CD14-positive monocyte (primary cell): Measurements from ENCODE around the gene POU2F2. TPM values are rescaled to one million over a fixed set of nuclear protein-coding genes. Genes with fewer than 3 reads are reported as not detected.
A peak's percentile ranks its signal among the peaks of the same experiment; 100 is the strongest.

ENCODE experiments used
- DNase-seq, 3 donors: peaks; one replicate each; pipeline ENCODE4 v3.0.0-alpha.2; 2011 to 2022
- H2AFZ ChIP-seq: 2 replicates; pipeline ENCODE4 v1.6.0; 2012; ENCODE audit warnings: mild to moderate bottlenecking, low read depth, low read length, inconsistent platforms; ENCODE audit not compliant: insufficient read depth, poor library complexity, severe bottlenecking
- H3K27ac ChIP-seq, 2 donors: 1 replicate in 1 of 2; 2 replicates in 1 of 2; pipeline ENCODE4 v1.5.1; 2012 to 2013; ENCODE audit warnings: low read length in 2 of 2, control low read depth in 1 of 2, inconsistent platforms in 1 of 2, low read depth in 1 of 2, mild to moderate bottlenecking in 1 of 2
- H3K27me3 ChIP-seq, 2 donors: one replicate each; pipeline versions ENCODE4 v1.6.0 to v1.6.1; 2011 to 2013; ENCODE audit warnings: low read length in 2 of 2; ENCODE audit not compliant: control insufficient read depth in 2 of 2, insufficient read depth in 2 of 2
- H3K36me3 ChIP-seq, 2 donors: replicated peaks in 1 of 2; 1 replicate in 1 of 2; 2 replicates in 1 of 2; pipeline versions ENCODE4 v1.5.1 to v1.6.1; 2012 to 2013; ENCODE audit warnings: low read length in 2 of 2, control low read depth in 1 of 2, inconsistent platforms in 1 of 2, mild to moderate bottlenecking in 1 of 2; ENCODE audit not compliant: insufficient read depth in 2 of 2, control insufficient read depth in 1 of 2
- H3K4me1 ChIP-seq, 2 donors: 1 replicate in 1 of 2; 2 replicates in 1 of 2; pipeline versions ENCODE4 v1.5.1 to v1.6.1; 2012 to 2013; ENCODE audit warnings: low read length in 2 of 2, control low read depth in 1 of 2, inconsistent platforms in 1 of 2, mild to moderate bottlenecking in 1 of 2, moderate library complexity in 1 of 2; ENCODE audit not compliant: insufficient read depth in 2 of 2, control insufficient read depth in 1 of 2
- H3K4me2 ChIP-seq: replicated peaks from 2 replicates; pipeline ENCODE3; 2012; ENCODE audit warnings: low read length, moderate library complexity, mild to moderate bottlenecking; ENCODE audit not compliant: poor library complexity, severe bottlenecking; ENCODE audit errors: extremely low read depth
- H3K4me3 ChIP-seq, 3 experiments: fragments of 200-600 bp in 1 of 3; sonication (generic) in 1 of 3; replicated peaks in 1 of 3; 1 replicate in 2 of 3; 2 replicates in 1 of 3; pipeline ENCODE4 v1.5.1; 2011 to 2013; ENCODE audit warnings: low read length in 3 of 3, mild to moderate bottlenecking in 3 of 3, control low read depth in 2 of 3, low read depth in 2 of 3, inconsistent platforms in 1 of 3, moderate library complexity in 1 of 3
- H3K79me2 ChIP-seq: 2 replicates; pipeline ENCODE4 v1.6.0; 2012; ENCODE audit warnings: mild to moderate bottlenecking, control low read depth, inconsistent platforms, low read length, moderate library complexity; ENCODE audit not compliant: insufficient read depth
- H3K9ac ChIP-seq: 2 replicates; pipeline ENCODE4 v1.6.0; 2017; ENCODE audit warnings: low read length, mild to moderate bottlenecking; ENCODE audit not compliant: insufficient read depth, poor library complexity, severe bottlenecking
- H3K9me3 ChIP-seq, 2 donors: replicated peaks in 1 of 2; 1 replicate in 1 of 2; 2 replicates in 1 of 2; pipeline versions ENCODE4 v1.5.1 to v1.6.1; 2012 to 2013; ENCODE audit warnings: low read length in 2 of 2, control low read depth in 1 of 2; ENCODE audit not compliant: control insufficient read depth in 1 of 2, insufficient read depth in 1 of 2
- H4K20me1 ChIP-seq: 2 replicates; pipeline ENCODE4 v1.6.0; 2012; ENCODE audit warnings: mild to moderate bottlenecking, low read length, control low read depth, moderate library complexity; ENCODE audit not compliant: insufficient read depth
- H3K27ac Mint-ChIP-seq, 7 donors: one replicate each; pipeline ENCODE4 v1.8.0; 2020; ENCODE audit warnings: mild to moderate bottlenecking in 7 of 7, mixed read lengths in 7 of 7, moderate library complexity in 6 of 7, inconsistent platforms in 2 of 7
- H3K27me3 Mint-ChIP-seq, 3 donors: one replicate each; pipeline ENCODE4 v1.8.0; 2021 to 2022; ENCODE audit warnings: low read depth in 3 of 3, mild to moderate bottlenecking in 3 of 3, mixed read lengths in 3 of 3, moderate library complexity in 3 of 3, inconsistent platforms in 1 of 3
- H3K36me3 Mint-ChIP-seq, 2 donors: one replicate each; pipeline ENCODE4 v1.8.0; 2020; ENCODE audit warnings: mixed read lengths in 2 of 2, inconsistent platforms in 1 of 2, mild to moderate bottlenecking in 1 of 2
- H3K4me1 Mint-ChIP-seq: one replicate; pipeline ENCODE4 v1.8.0; 2020; ENCODE audit warnings: mild to moderate bottlenecking, mixed read lengths
- H3K4me3 Mint-ChIP-seq, 2 donors: one replicate each; pipeline ENCODE4 v1.8.0; 2020; ENCODE audit warnings: mild to moderate bottlenecking in 2 of 2, mixed read lengths in 2 of 2, moderate library complexity in 1 of 2
- H3K9me3 Mint-ChIP-seq, 7 donors: one replicate each; pipeline ENCODE4 v1.8.0; 2020 to 2022; ENCODE audit warnings: mixed read lengths in 7 of 7, mild to moderate bottlenecking in 6 of 7, moderate library complexity in 6 of 7, inconsistent platforms in 2 of 7
- CTCF ChIP-seq: fragments of 200-600 bp; IDR thresholded peaks from one replicate; pipeline ENCODE4 v1.8.0; 2022; ENCODE audit warnings: antibody characterized with exemption, mild to moderate bottlenecking
- WGBS: methylation state at CpG from one replicate; pipeline ENCODE4 v1.1.5; 2013; ENCODE audit warnings: missing lambda C conversion rate; ENCODE audit not compliant: insufficient coverage; 5-methylcytosine and 5-hydroxymethylcytosine counted together
- intact Hi-C, 2 donors: fragments of 100-400 bp; cut with micrococcal nuclease; formaldehyde crosslinking; loops; one replicate each; pipeline versions ENCODE4 v1.15.0 to v1.15.1; 2023
- polyA minus RNA-seq: library from RNA; depleted of rRNA, polyadenylated mRNA; stranded (reverse); fragments of >200 nt; gene quantifications from 2 replicates; pipeline ENCODE4 v1.2.3, GENCODE V29; 2012
- polyA plus RNA-seq, 3 donors: library from polyadenylated mRNA; depleted of rRNA in 1 of 3; unstranded in 2 of 3; stranded (reverse) in 1 of 3; fragments of 300-500 nt in 2 of 3; fragments of >200 nt in 1 of 3; fragmentation: Illumina TruSeq in 2 of 3; gene quantifications; 1 replicate in 2 of 3; 2 replicates in 1 of 3; pipeline ENCODE4 v1.2.3, GENCODE V29; 2012 to 2021
- total RNA-seq, 12 experiments: library from RNA in 1 of 12; stranded (reverse) in 1 of 12; fragments of 120-200 nt in 1 of 12; gene quantifications; one replicate each; pipeline ENCODE4 v1.2.4 and lab custom pipeline; 2013 to 2026; ENCODE audit warnings: mixed read lengths in 6 of 12, inconsistent platforms in 1 of 12

Gene POU2F2
- 47.5 TPM for total RNA-seq (2013)
- 100 to 1,000 TPM in 1 of 3 donors, 10 to 100 TPM in 2; 20.0 to 147 (median 28.2) TPM for polyA plus RNA-seq
- 25.2 and 40.4 TPM in 2 replicates for polyA minus RNA-seq
- 21.3 to 168 (median 68.3) reads per million in 11 experiments for total RNA-seq (lab: John Stamatoyannopoulos, UW)

- Histone ChIP-seq H3K4me3 (peak within 1 kb of the TSS; percentile 86 to 98 (median 97)), H4K20me1 (peaks cover 85% of the 10 kb centered on the region), H3K9ac (peak within 1 kb of the TSS; percentile 76), H3K4me2 (peak within 1 kb of the TSS; percentile 94), H3K79me2 (peaks cover 58% of the 10 kb centered on the region), H3K4me1 (peaks cover 54 to 73% of the 10 kb centered on the region in 2 donors), H3K9me3 (no peaks in the 10 kb centered on the region), H3K27me3 (no peaks in the 10 kb centered on the region), H2AFZ (peak within 1 kb of the TSS; percentile 64), H3K27ac (peak within 1 kb of the TSS; percentile 85 to 89), H3K36me3 (peaks cover 0 to 4% of the 10 kb centered on the region in 2 donors)
- TF ChIP-seq CTCF, result no peak
- WGBS, result 0% methylated on average over 8 of the region's 16 CpGs
- Mint-ChIP-seq H3K4me1 (peaks cover 62% of the 10 kb centered on the region), H3K9me3 (no peaks in the 10 kb centered on the region), H3K36me3 (peaks cover 27 to 33% of the 10 kb centered on the region in 2 donors), H3K4me3 (peak within 1 kb of the TSS; percentile 98 to 99), H3K27me3 (peaks cover 0 to 3% (median 3%) of the 10 kb centered on the region in 3 donors), H3K27ac (peak within 1 kb of the TSS; percentile 80 to 97 (median 95))
- intact Hi-C loops, result loop anchor here (2.0 to 10.0 kb wide), 7 partner anchors 23 to 193 kb away; partner anchors contain the start of genes GSK3A (in 1 of the 2) and MEGF8 (in 1 of the 2)
- DNase-seq, result peak; percentile 52 to 70 (median 67)
Observed at GRCh38 chr19:42132030-42132628, at the start of gene POU2F2. TSS of gene POU2F2 (minus strand) at chr19:42132446. CDS start at chr19:42132411, 35 bp downstream.

GRCh38 chr19:42178791-42179674, 46.8 kb upstream of the POU2F2 start:
- Histone ChIP-seq H3K27ac (no peak overlapping the region), H3K9ac (no peak overlapping the region), H2AFZ (no peak overlapping the region), H3K4me3 (no peak overlapping the region), H3K79me2 (no peaks in the 10 kb centered on the region), H3K9me3 (peaks cover 0 to 11% of the 10 kb centered on the region in 2 donors), H3K27me3 (peaks cover 46 to 59% of the 10 kb centered on the region in 2 donors), H4K20me1 (peaks cover 8% of the 10 kb centered on the region), H3K4me1 (peaks cover 38 to 49% of the 10 kb centered on the region in 2 donors), H3K4me2 (no peak overlapping the region), H3K36me3 (no peaks in the 10 kb centered on the region)
- peaks cover 42% of the 10 kb centered on the region for H3K4me1 Mint-ChIP-seq
- peak overlapping the region in 1 of 7 donors; percentile 16 for H3K27ac Mint-ChIP-seq
- no peak for DNase-seq
- H3K4me3 Mint-ChIP-seq, result no peak overlapping the region
- TF ChIP-seq CTCF, result peak; percentile 43
- peaks cover 0 to 12% (median 7%) of the 10 kb centered on the region in 7 donors for H3K9me3 Mint-ChIP-seq
- peaks cover 5 to 8% of the 10 kb centered on the region in 2 donors for H3K36me3 Mint-ChIP-seq
- intact Hi-C loops, result no loop called here
- WGBS, result 32% methylated on average over 8 of the region's 13 CpGs
- peaks cover 29 to 34% (median 31%) of the 10 kb centered on the region in 3 donors for H3K27me3 Mint-ChIP-seq
